SK-N-SH (cell line): Measurements from ENCODE around the gene RGS4. TPM values are rescaled to one million over a fixed set of nuclear protein-coding genes. Genes with fewer than 3 reads are reported as not detected.

ENCODE experiments used
- CTCF ChIA-PET: fragments of 300-600, 350-600 bp; formaldehyde crosslinking; extraction: SDS; loops from one replicate; lab custom pipeline; 2021; lab: Yijun Ruan, JAX
- POLR2A ChIA-PET: fragments of 350-600 bp; sonication (Branson Sonifier 250); formaldehyde crosslinking; extraction: SDS; loops from one replicate; lab custom pipeline; 2020; ENCODE audit warnings: antibody characterized with exemption, inconsistent platforms; lab: Yijun Ruan, JAX
- DNase-seq: peaks from one replicate; pipeline ENCODE4 v3.0.0; 2012
- H2AFZ ChIP-seq: fragments of 200-600 bp; sonication (generic); 2 replicates; pipeline ENCODE4 v1.8.1; 2016; ENCODE audit warnings: antibody characterized with exemption, mild to moderate bottlenecking, low read depth
- H3F3A ChIP-seq: fragments of 200-600 bp; sonication (generic); replicated peaks from 2 replicates; pipeline ENCODE3; 2016; ENCODE audit warnings: antibody characterized with exemption, mild to moderate bottlenecking; ENCODE audit not compliant: insufficient read depth
- H3K27ac ChIP-seq, 2 experiments: fragments of 200-500 bp in 1 of 2; fragments of 200-600 bp in 1 of 2; sonication (Bioruptor generic) in 1 of 2; sonication (generic), shearing (Covaris generic) in 1 of 2; 2 replicates each; pipeline versions ENCODE4 v1.5.1 to v1.6.1; 2014 to 2016; ENCODE audit warnings: low read depth in 2 of 2, inconsistent platforms in 1 of 2, low read length in 1 of 2, mild to moderate bottlenecking in 1 of 2, mixed read lengths in 1 of 2
- H3K27me3 ChIP-seq: fragments of 200-600 bp; sonication (generic), shearing (Covaris generic); 2 replicates; pipeline ENCODE4 v1.6.1; 2016; ENCODE audit warnings: mixed run types; ENCODE audit not compliant: insufficient read depth
- H3K36me3 ChIP-seq, 2 experiments: fragments of 200-500 bp in 1 of 2; fragments of 200-600 bp in 1 of 2; sonication (Bioruptor generic) in 1 of 2; sonication (generic) in 1 of 2; replicated peaks in 1 of 2; 2 replicates each; pipeline versions ENCODE3 to v1.5.1; 2014 to 2016; ENCODE audit warnings: low read length in 1 of 2, mild to moderate bottlenecking in 1 of 2; ENCODE audit not compliant: insufficient read depth in 2 of 2, control insufficient read depth in 1 of 2
- H3K4me1 ChIP-seq, 2 experiments: fragments of 200-500 bp in 1 of 2; fragments of 200-600 bp in 1 of 2; sonication (Bioruptor generic) in 1 of 2; sonication (generic), shearing (Covaris generic) in 1 of 2; 2 replicates each; pipeline versions ENCODE4 v1.5.1 to v1.6.1; 2014 to 2016; ENCODE audit warnings: low read depth in 1 of 2, low read length in 1 of 2, mixed run types in 1 of 2; ENCODE audit not compliant: insufficient read depth in 2 of 2, control insufficient read depth in 1 of 2
- H3K4me2 ChIP-seq: fragments of 200-600 bp; sonication (generic), shearing (Covaris generic); 2 replicates; pipeline ENCODE4 v1.6.1; 2017; ENCODE audit warnings: mixed run types
- H3K4me3 ChIP-seq, 2 experiments: fragments of 200-500 bp in 1 of 2; fragments of 200-600 bp in 1 of 2; sonication (Bioruptor generic) in 1 of 2; sonication (generic), shearing (Covaris generic) in 1 of 2; 2 replicates each; pipeline versions ENCODE4 v1.5.1 to v1.8.1; 2014 to 2016; ENCODE audit warnings: low read depth in 2 of 2, inconsistent platforms in 1 of 2, low read length in 1 of 2, mild to moderate bottlenecking in 1 of 2, mixed read lengths in 1 of 2, moderate library complexity in 1 of 2
- H3K79me2 ChIP-seq: fragments of 200-600 bp; sonication (generic); 2 replicates; pipeline ENCODE4 v1.8.1; 2017; ENCODE audit warnings: mild to moderate bottlenecking; ENCODE audit not compliant: insufficient read depth
- H3K9ac ChIP-seq: fragments of 200-600 bp; sonication (generic); 2 replicates; pipeline ENCODE4 v1.6.1; 2017; ENCODE audit warnings: mixed run types
- H3K9me2 ChIP-seq: fragments of 200-600 bp; sonication (generic); 2 replicates; pipeline ENCODE4 v1.6.1; 2017; ENCODE audit warnings: mixed run types
- H3K9me3 ChIP-seq: fragments of 200-600 bp; sonication (generic); 2 replicates; pipeline ENCODE4 v1.6.1; 2017; ENCODE audit warnings: mixed run types, mild to moderate bottlenecking, moderate library complexity
- H4K20me1 ChIP-seq: fragments of 200-600 bp; sonication (generic); 2 replicates; pipeline ENCODE4 v1.6.1; 2017; ENCODE audit warnings: mild to moderate bottlenecking, mixed run types; ENCODE audit not compliant: insufficient read depth
- CTCF ChIP-seq: fragments of 200-600 bp; sonication (generic); IDR thresholded peaks from 2 replicates; pipeline ENCODE4 v1.6.1; 2017; ENCODE audit warnings: antibody characterized with exemption, mild to moderate bottlenecking, moderate library complexity
- EZH2phosphoT487 ChIP-seq: fragments of 200-600 bp; sonication (generic); IDR thresholded peaks from 2 replicates; pipeline ENCODE4 v1.6.1; 2017; ENCODE audit warnings: low read depth, mixed run types, mild to moderate bottlenecking, antibody characterized with exemption, moderate library complexity, borderline replicate concordance
- FOXJ3 ChIP-seq: sonication (generic); formaldehyde crosslinking; IDR thresholded peaks from 2 replicates; pipeline ENCODE4 v1.5.1; 2020; ENCODE audit warnings: mild to moderate bottlenecking, missing genetic modification reagents
- GATA2 ChIP-seq: sonication (generic); formaldehyde crosslinking; IDR thresholded peaks from 2 replicates; pipeline ENCODE4 v1.5.0; 2020; ENCODE audit warnings: mild to moderate bottlenecking, missing genetic modification reagents
- NFIC ChIP-seq: IDR thresholded peaks from 2 replicates; pipeline ENCODE4 v1.4.0; 2012; ENCODE audit warnings: borderline replicate concordance
- RXRA ChIP-seq: IDR thresholded peaks from 2 replicates; pipeline ENCODE4 v1.4.0; 2012; ENCODE audit warnings: low read depth, mild to moderate bottlenecking, borderline replicate concordance
- SIN3A ChIP-seq: IDR thresholded peaks from 2 replicates; pipeline ENCODE4 v1.6.1; 2012; ENCODE audit warnings: low read depth, mild to moderate bottlenecking, low read length, moderate library complexity, borderline replicate concordance
- SMC3 ChIP-seq: IDR thresholded peaks from 2 replicates; pipeline ENCODE4 v1.6.1; 2012; ENCODE audit warnings: low read depth, low read length, improper control_type of control experiment
- TAF1 ChIP-seq: IDR thresholded peaks from 2 replicates; pipeline ENCODE4 v1.6.1; 2012; ENCODE audit warnings: low read depth, mild to moderate bottlenecking, low read length, moderate library complexity, borderline replicate concordance
- USF1 ChIP-seq: IDR thresholded peaks from 2 replicates; pipeline ENCODE4 v1.4.0; 2012; ENCODE audit warnings: low read depth, borderline replicate concordance
- YY1 ChIP-seq: IDR thresholded peaks from 2 replicates; pipeline ENCODE4 v1.4.0; 2012; ENCODE audit warnings: low read depth, mild to moderate bottlenecking
- WGBS: methylation state at CpG from one replicate; pipeline ENCODE4 v1.1.6; 2017; ENCODE audit warnings: low lambda C conversion rate; 5-methylcytosine and 5-hydroxymethylcytosine counted together
- polyA plus RNA-seq, 3 experiments: library from polyadenylated mRNA; depleted of rRNA; stranded (reverse); fragments of >200 nt; gene quantifications; 2 replicates each; pipeline ENCODE4 v1.2.3, GENCODE V29; 2012

Gene RGS4
- polyA plus RNA-seq, 1 of the 3 experiments (the other 2 are of a cell fraction): 124 TPM

- Histone ChIP-seq H3K79me2 (no peaks in the 10 kb centered on the region), H2AFZ (no peak overlapping the region), H3K27ac (no peak overlapping the region), H3K4me2 (no peak overlapping the region), H3K36me3 (no peaks in the 10 kb centered on the region), H3K9me2 (no peaks in the 10 kb centered on the region), H3K27me3 (no peaks in the 10 kb centered on the region), H3K9me3 (no peaks in the 10 kb centered on the region), H3K9ac (no peak overlapping the region), H3F3A (no peaks in the 10 kb centered on the region), H3K4me1 (peaks cover 0 to 4% of the 10 kb centered on the region in 2 experiments; a peak in 3 of 4 replicates), H4K20me1 (no peaks in the 10 kb centered on the region), H3K4me3 (no peak overlapping the region)
- no peak for DNase-seq
- 82% methylated on average over 1 of the region's 1 CpG for WGBS
- TF ChIP-seq NFIC (no peak), FOXJ3 (CRISPR knock-in tag) (no peak), USF1 (no peak), CTCF (no peak), SMC3 (no peak), RXRA (no peak), SIN3A (no peak)
- ChIA-PET POLR2A (interaction anchor here (1.0 to 2.4 kb wide), 2 partner anchors 9 to 170 kb away, joined by 3 to 15 read pairs; partner anchors contain the start of gene RGS4), CTCF (interaction anchor here (1.0 to 2.0 kb wide), 4 partner anchors 8 to 175 kb away, joined by 3 to 7 read pairs (median 4); partner anchors contain the start of gene RGS4)
These were observed 8.7 kb upstream of the RGS4 start for GRCh38 chr1:163060343-163061007.

- H3K27me3 ChIP-seq: no peaks in the 10 kb centered on the region
- no peak overlapping the region for H3K4me2 ChIP-seq
- TF ChIP-seq YY1 (no peak), FOXJ3 (CRISPR knock-in tag) (no peak), GATA2 (CRISPR knock-in tag) (no peak), TAF1 (no peak), EZH2phosphoT487 (no peak)
- TF ChIP-seq, all 33 proteins: peak for 0
- H3K79me2 ChIP-seq: peaks cover 3% of the 10 kb centered on the region; the same call in 1 of the 2 replicates
- H3K9me2 ChIP-seq: no peaks in the 10 kb centered on the region
- no peak overlapping the region for H3K27ac ChIP-seq
- H3K36me3 ChIP-seq: no peaks in the 10 kb centered on the region
- H3F3A ChIP-seq: no peaks in the 10 kb centered on the region
- H2AFZ ChIP-seq: no peak overlapping the region
- no peaks in the 10 kb centered on the region for H4K20me1 ChIP-seq
- ChIA-PET POLR2A (no interaction called here), CTCF (interaction anchor here (1.4 kb wide), 1 partner anchor 8 kb away, joined by 3 read pairs; no protein-coding TSS in a partner anchor)
- peaks cover 2 to 4% of the 10 kb centered on the region in 2 experiments; a peak in 3 of 4 replicates for H3K4me1 ChIP-seq
- no peak overlapping the region for H3K4me3 ChIP-seq
- H3K9me3 ChIP-seq: no peaks in the 10 kb centered on the region
- DNase-seq: no peak
- H3K9ac ChIP-seq: no peak overlapping the region
These were observed 6.0 kb upstream of the RGS4 start for GRCh38 chr1:163063143-163063542.
